HG02970 (cell line): ENCODE results near the gene ATP8B2.
"Not testable (repeated sequence)": the region's sequence is repeated elsewhere in the genome, so short reads cannot be mapped to it uniquely, and the experiment has no call there.

Source experiments
- ATAC-seq: cut with Tn5 transposase; IDR thresholded peaks from one replicate; pipeline ENCODE4 v1.9.1; 2021; ENCODE audit warnings: mild to moderate bottlenecking, moderate library complexity, moderate number of reproducible peaks; ENCODE audit not compliant: unreplicated experiment, low FRiP score

ATP8B2 gene

GRCh38 chr1:154321609-154321934 lies 3.8 kb upstream of the ATP8B2 start:
- not testable (repeated sequence) for ATAC-seq

- ATAC-seq: no peak
These were observed 1.8 kb upstream of the ATP8B2 start for GRCh38 chr1:154323493-154323892.

- ATAC-seq: no peak
These were observed 1.1 kb upstream of the ATP8B2 start for GRCh38 chr1:154324241-154324640.

GRCh38 chr1:154325583-154326545 lies 539 bp downstream of the ATP8B2 start:
- ATAC-seq: no peak

GRCh38 chr1:154326546-154327465 lies 1.5 kb downstream of the ATP8B2 start:
- no peak for ATAC-seq

GRCh38 chr1:154327466-154328317 lies 2.4 kb downstream of the ATP8B2 start:
- no peak for ATAC-seq

GRCh38 chr1:154328318-154329151 lies 3.2 kb downstream of the ATP8B2 start:
- ATAC-seq: no peak

- no peak for ATAC-seq
These were observed 3.8 kb downstream of the ATP8B2 start for GRCh38 chr1:154329152-154329521.

- no peak for ATAC-seq
These were observed 4.3 kb downstream of the ATP8B2 start for GRCh38 chr1:154329551-154330131.

- ATAC-seq: no peak
These were observed 5.3 kb downstream of the ATP8B2 start for GRCh38 chr1:154330669-154331068.

- no peak for ATAC-seq
These were observed 9.0 kb downstream of the ATP8B2 start for GRCh38 chr1:154334079-154335024.

GRCh38 chr1:154335025-154335714 lies 9.8 kb downstream of the ATP8B2 start:
- no peak for ATAC-seq

- ATAC-seq: no peak
These were observed 12.0 kb downstream of the ATP8B2 start for GRCh38 chr1:154337253-154337894.

- no peak for ATAC-seq
These were observed 13.6 kb downstream of the ATP8B2 start for GRCh38 chr1:154338875-154339274.

- not testable (repeated sequence) for ATAC-seq
These were observed 16.0 kb downstream of the ATP8B2 start for GRCh38 chr1:154341366-154341765.

- no peak for ATAC-seq
These were observed 16.8 kb downstream of the ATP8B2 start for GRCh38 chr1:154342132-154342531.
